Subcutaneous adipose tissue (tissue), 4 donors: ENCODE data around the gene ATP5MC2. TPM values are rescaled to one million over a fixed set of nuclear protein-coding genes. Genes with fewer than 3 reads are reported as not detected.

Source experiments
- total RNA-seq, 4 donors: library from RNA; depleted of rRNA; stranded (reverse); fragments of >200 nt; gene quantifications; one replicate each; pipeline ENCODE4 v1.1.0, GENCODE V29; 2016
- TF ChIP-seq, protein P1 (sequence below): fragments of 450-650 bp; IDR thresholded peaks from one replicate; pipeline ENCODE4 v1.5.1; 2016; ENCODE audit warnings: low read depth, mild to moderate bottlenecking, control low read depth, antibody characterized with exemption, moderate library complexity

ATP5MC2 gene
- total RNA-seq, 4 donors from 2014 or later = 156 to 327 (median 249) TPM

DNA sequence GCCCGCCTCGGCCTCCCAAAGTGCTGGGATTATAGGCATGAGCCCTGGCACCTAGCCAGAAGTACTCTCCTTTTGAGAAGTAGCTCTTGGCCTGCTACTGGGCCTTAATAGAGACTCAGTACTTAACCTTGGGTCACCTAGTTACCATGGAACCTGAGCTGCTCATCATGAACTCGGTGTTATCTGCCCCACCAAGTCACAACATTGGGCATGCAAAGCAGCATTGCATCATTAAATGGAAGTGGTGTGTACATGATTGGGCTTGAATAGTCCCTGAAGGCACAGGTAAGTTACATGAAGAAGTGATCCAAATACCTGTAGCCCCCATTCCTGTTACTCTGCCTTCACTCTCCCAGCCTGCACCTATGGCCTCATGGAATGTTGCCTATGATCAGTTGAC, 31.8 kb downstream of the ATP5MC2 start:
- TF ChIP-seq, protein P1, sequence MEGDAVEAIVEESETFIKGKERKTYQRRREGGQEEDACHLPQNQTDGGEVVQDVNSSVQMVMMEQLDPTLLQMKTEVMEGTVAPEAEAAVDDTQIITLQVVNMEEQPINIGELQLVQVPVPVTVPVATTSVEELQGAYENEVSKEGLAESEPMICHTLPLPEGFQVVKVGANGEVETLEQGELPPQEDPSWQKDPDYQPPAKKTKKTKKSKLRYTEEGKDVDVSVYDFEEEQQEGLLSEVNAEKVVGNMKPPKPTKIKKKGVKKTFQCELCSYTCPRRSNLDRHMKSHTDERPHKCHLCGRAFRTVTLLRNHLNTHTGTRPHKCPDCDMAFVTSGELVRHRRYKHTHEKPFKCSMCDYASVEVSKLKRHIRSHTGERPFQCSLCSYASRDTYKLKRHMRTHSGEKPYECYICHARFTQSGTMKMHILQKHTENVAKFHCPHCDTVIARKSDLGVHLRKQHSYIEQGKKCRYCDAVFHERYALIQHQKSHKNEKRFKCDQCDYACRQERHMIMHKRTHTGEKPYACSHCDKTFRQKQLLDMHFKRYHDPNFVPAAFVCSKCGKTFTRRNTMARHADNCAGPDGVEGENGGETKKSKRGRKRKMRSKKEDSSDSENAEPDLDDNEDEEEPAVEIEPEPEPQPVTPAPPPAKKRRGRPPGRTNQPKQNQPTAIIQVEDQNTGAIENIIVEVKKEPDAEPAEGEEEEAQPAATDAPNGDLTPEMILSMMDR = no peak

GRCh38 chr12:53643232-53643979, 32.5 kb downstream of the ATP5MC2 start:
- TF ChIP-seq, protein P1 = no peak

DNA sequence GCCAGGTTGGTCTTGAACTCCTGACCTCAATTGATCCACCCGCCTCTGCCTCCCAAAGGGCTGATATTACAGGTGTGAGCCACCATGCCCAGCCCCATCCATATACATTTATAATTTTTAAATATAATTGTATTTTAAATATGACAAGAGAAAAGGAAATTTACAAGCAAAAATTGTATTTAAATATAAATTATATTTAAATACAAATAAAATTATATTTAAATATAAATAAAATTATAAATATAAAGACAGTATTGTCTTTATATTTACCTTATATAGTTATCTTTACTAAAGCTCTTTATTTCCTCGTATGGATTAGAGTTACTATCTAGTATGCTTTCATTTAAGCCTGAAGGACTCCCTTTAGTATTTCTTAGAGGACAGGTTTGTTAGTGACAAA, 37.8 kb downstream of the ATP5MC2 start:
- TF ChIP-seq, protein P1 = no peak

- TF ChIP-seq, protein P1 = no peak
Measured at GRCh38 chr12:53636641-53637040, 39.2 kb downstream of the ATP5MC2 start.

GRCh38 chr12:53631721-53632120, 44.2 kb downstream of the ATP5MC2 start:
- TF ChIP-seq, protein P1 = no peak

GRCh38 chr12:53627919-53628318, 48.0 kb downstream of the ATP5MC2 start:
- TF ChIP-seq, protein P1 = no peak

GRCh38 chr12:53626702-53627169, 49.1 kb downstream of the ATP5MC2 start:
- TF ChIP-seq, protein P1 = no peak
